ENCODE results near the gene MICALL2. TPM values are rescaled to one million over a fixed set of nuclear protein-coding genes. Genes with fewer than 3 reads are reported as not detected.

Gene MICALL2
- total RNA-seq, 6 donors from 2014 or later = 17.8 to 67.1 (median 42.4) TPM

DNA sequence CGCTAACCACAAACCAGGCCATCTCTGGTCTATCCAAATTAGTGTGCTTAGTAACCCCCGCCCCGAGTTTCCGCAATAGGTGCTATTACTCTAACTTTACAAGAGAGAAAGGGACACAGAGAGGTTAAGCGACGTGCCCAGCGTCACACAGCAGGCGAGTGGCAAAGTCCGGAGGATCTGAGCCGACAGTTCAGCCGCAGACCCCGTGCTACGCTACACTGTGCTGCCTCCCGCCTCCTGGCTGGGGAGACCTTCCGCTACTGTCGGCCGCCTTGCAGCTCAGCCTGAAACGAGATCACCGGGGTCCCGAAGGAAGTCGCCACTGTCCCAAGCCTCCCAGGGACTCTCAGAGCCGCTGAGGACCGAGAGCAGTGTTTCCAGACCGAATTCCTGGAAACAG, 44.1 kb upstream of the MICALL2 start:
- Histone ChIP-seq H3K4me3 (peak overlapping the region; percentile 85 to 99 (median 92)), H3K4me1 (peaks cover 14 to 32% (median 24%) of the 10 kb centered on the region in 4 donors), H3K27me3 (no peaks in the 10 kb centered on the region), H3K9me3 (no peaks in the 10 kb centered on the region), H3K36me3 (peaks cover 12 to 44% (median 38%) of the 10 kb centered on the region in 4 donors), H3K27ac (peak overlapping the region in 2 of 4 donors; percentile 69 to 74)
- DNase-seq (peak in 1 of 2 donors; percentile 34), ATAC-seq (ENCODE audit: low FRiP score in 2 of 2) (no peak)
- TF ChIP-seq CTCF (IDR thresholded peaks at IDR 0.05) = no peak
- no peak for TF ChIP-seq POLR2AphosphoS5 (IDR thresholded peaks at IDR 0.05)
- TF ChIP-seq EP300 (IDR thresholded peaks at IDR 0.05) = no peak
- TF ChIP-seq POLR2A (IDR thresholded peaks at IDR 0.05) = no peak
- 25 to 43% methylated on average over 24 of the region's 24 CpGs for WGBS, 2 donors

- H3K27ac ChIP-seq = no peak overlapping the region
- H3K9me3 ChIP-seq = no peaks in the 10 kb centered on the region
- peaks cover 14 to 32% (median 24%) of the 10 kb centered on the region in 4 donors for H3K4me1 ChIP-seq
- DNase-seq = peak in 1 of 2 donors; percentile 66
- ATAC-seq (ENCODE audit: low FRiP score in 2 of 2) = no peak
- peaks cover 17 to 50% (median 43%) of the 10 kb centered on the region in 4 donors for H3K36me3 ChIP-seq
- TF ChIP-seq POLR2A (IDR thresholded peaks at IDR 0.05) (no peak), EP300 (IDR thresholded peaks at IDR 0.05) (no peak), CTCF (IDR thresholded peaks at IDR 0.05) (no peak), POLR2AphosphoS5 (IDR thresholded peaks at IDR 0.05) (no peak)
- WGBS, 2 donors = 84 to 91% methylated on average over 18 to 20 of the region's 20 CpGs
- H3K27me3 ChIP-seq = no peaks in the 10 kb centered on the region
- peak overlapping the region in 3 of 4 donors; percentile 85 to 99 (median 88) for H3K4me3 ChIP-seq
Measured at GRCh38 chr7:1502845-1503244, 43.6 kb upstream of the MICALL2 start.

DNA sequence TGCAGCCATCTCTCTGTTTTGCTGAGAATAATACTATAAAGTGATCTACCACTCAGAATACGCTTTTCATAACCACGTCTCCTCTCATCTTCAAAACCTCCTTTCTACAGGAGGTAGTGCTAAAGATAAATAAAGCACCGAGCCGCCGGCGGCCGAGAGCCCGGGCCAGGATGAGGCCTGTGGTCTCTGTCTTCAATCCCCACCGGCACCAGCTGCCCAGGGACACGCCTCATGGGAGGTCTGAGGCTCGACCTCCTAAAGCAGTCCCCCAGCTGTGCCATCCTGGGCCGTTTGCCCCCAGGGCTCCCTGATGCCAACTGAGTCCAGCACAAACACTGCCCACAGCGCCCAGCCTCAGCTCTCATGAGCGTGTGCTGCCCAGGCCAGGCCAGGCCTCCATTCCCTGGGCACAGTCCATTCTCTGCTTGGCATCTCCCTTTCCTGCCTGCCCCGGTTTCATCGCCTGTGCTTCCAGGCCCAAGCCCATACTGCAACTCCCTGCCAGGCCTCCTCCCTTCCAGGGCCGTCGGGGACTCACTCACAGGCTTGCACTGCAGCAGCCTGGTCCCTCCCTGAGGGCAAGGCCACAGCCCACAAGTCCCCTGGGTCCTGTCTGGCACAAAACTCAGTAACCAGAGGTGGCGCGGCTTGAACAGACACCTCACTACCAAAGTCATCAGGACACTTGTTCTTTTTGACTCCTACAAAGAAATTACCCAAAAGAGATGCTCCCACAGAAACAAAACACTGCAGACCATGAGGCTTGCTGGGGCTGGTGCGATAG, 42.4 kb upstream of the MICALL2 start:
- TF ChIP-seq POLR2A (IDR thresholded peaks at IDR 0.05) (no peak), POLR2AphosphoS5 (IDR thresholded peaks at IDR 0.05) (no peak), CTCF (IDR thresholded peaks at IDR 0.05) (no peak), EP300 (IDR thresholded peaks at IDR 0.05) (no peak)
- H3K9me3 ChIP-seq = no peaks in the 10 kb centered on the region
- no peak for ATAC-seq (ENCODE audit: low FRiP score in 2 of 2)
- WGBS, 2 donors = 95 to 97% methylated on average over 15 to 21 of the region's 21 CpGs
- H3K36me3 ChIP-seq = peaks cover 17 to 61% (median 55%) of the 10 kb centered on the region in 4 donors
- no peak overlapping the region for H3K4me3 ChIP-seq
- H3K4me1 ChIP-seq = peaks cover 12 to 32% (median 23%) of the 10 kb centered on the region in 4 donors
- no peaks in the 10 kb centered on the region for H3K27me3 ChIP-seq
- DNase-seq = peak in 1 of 2 donors; percentile 80
- no peak overlapping the region for H3K27ac ChIP-seq

DNA sequence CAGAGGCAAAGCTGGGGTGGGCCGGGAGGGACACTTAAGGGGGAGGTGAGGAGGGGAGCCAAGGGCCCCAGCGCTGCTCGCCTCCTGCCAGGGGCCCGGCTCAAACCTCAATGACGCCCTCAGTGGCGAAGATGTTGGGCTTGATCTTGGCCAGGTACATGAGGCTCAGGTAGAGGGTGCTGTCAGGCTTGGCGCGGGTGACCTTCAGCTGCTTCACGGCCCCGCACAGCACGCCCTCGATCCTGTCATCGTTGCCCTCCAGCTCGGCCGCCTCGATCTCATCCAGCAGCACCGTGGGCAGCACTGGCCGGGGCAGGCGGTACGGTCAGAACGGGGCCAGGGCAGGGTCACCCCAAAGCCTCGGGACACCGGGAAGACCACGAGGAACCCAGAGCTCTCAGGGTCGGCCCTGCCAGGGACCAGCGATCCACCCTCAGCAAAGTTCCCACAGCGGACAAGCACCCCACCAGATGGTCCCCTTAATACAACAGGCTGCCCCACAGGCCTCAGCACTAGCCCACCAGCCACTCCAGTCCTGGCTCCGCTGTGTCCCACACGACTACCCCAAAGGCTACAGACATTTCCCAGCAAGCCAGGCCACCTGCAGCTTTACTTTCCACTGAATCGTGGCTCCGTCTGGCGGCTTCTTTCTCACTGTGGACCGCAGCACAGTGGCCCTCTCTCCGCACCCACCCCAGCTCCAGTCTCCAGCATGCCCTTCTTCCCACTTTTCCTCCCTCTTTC, 41.0 kb upstream of the MICALL2 start:
- Histone ChIP-seq H3K4me1 (peaks cover 12 to 32% (median 20%) of the 10 kb centered on the region in 4 donors), H3K27me3 (no peaks in the 10 kb centered on the region), H3K9me3 (no peaks in the 10 kb centered on the region), H3K27ac (no peak overlapping the region), H3K4me3 (no peak overlapping the region), H3K36me3 (peaks cover 17 to 76% (median 67%) of the 10 kb centered on the region in 4 donors)
- TF ChIP-seq EP300 (IDR thresholded peaks at IDR 0.05) (no peak), POLR2A (IDR thresholded peaks at IDR 0.05) (no peak), POLR2AphosphoS5 (IDR thresholded peaks at IDR 0.05) (no peak), CTCF (IDR thresholded peaks at IDR 0.05) (no peak)
- ATAC-seq (ENCODE audit: low FRiP score in 2 of 2) = no peak
- 96% methylated on average over 16 to 30 of the region's 34 CpGs for WGBS, 2 donors
- DNase-seq = peak in 1 of 2 donors; percentile 69

Measured in upper lobe of left lung (tissue), 6 donors.